DOHH2 (cell line): Measurements from ENCODE around the gene LEKR1.

Experiments
- H3F3A ChIP-seq: fragments of 200-600 bp; sonication (generic), shearing (Covaris generic); 2 replicates; pipeline ENCODE4 v1.6.0; 2016; ENCODE audit warnings: antibody characterized with exemption, mild to moderate bottlenecking; ENCODE audit not compliant: control insufficient read depth, insufficient read depth
- H3K27ac ChIP-seq: fragments of 200-600 bp; sonication (generic); 2 replicates; pipeline ENCODE4 v1.5.1; 2014; ENCODE audit warnings: low read depth, mild to moderate bottlenecking, low read length, moderate library complexity
- H3K27me3 ChIP-seq: fragments of 200-600 bp; sonication (generic); 2 replicates; pipeline ENCODE4 v1.6.1; 2014; ENCODE audit warnings: mild to moderate bottlenecking, low read length, mixed read lengths; ENCODE audit not compliant: control insufficient read depth
- H3K36me3 ChIP-seq: fragments of 200-600 bp; sonication (generic); 2 replicates; pipeline ENCODE4 v1.6.1; 2014; ENCODE audit warnings: mild to moderate bottlenecking, low read length, moderate library complexity, mixed read lengths; ENCODE audit not compliant: control insufficient read depth
- H3K4me1 ChIP-seq: fragments of 200-600 bp; sonication (generic); 2 replicates; pipeline ENCODE4 v1.6.1; 2014; ENCODE audit warnings: mild to moderate bottlenecking, low read length, mixed read lengths; ENCODE audit not compliant: control insufficient read depth
- H3K4me2 ChIP-seq: fragments of 200-600 bp; sonication (generic); 2 replicates; pipeline ENCODE4 v1.6.0; 2014; ENCODE audit warnings: mild to moderate bottlenecking, low read length, moderate library complexity
- H3K4me3 ChIP-seq: fragments of 200-600 bp; sonication (generic); 2 replicates; pipeline ENCODE4 v1.5.1; 2014; ENCODE audit warnings: mild to moderate bottlenecking, low read length, mixed read lengths
- H3K79me2 ChIP-seq: fragments of 200-600 bp; sonication (generic); 2 replicates; pipeline ENCODE4 v1.6.1; 2014; ENCODE audit warnings: mild to moderate bottlenecking, low read length, mixed read lengths; ENCODE audit not compliant: control insufficient read depth
- H3K9me2 ChIP-seq: fragments of 200-600 bp; sonication (generic); replicated peaks from 2 replicates; pipeline ENCODE4 v1.6.1; 2014; ENCODE audit warnings: mild to moderate bottlenecking, low read length, mixed read lengths; ENCODE audit not compliant: control insufficient read depth
- H3K9me3 ChIP-seq: fragments of 200-600 bp; sonication (generic); 2 replicates; pipeline ENCODE4 v1.6.1; 2014; ENCODE audit warnings: antibody characterized with exemption, low read length, mixed read lengths; ENCODE audit not compliant: control insufficient read depth, insufficient read depth
- H4K20me1 ChIP-seq: fragments of 200-600 bp; sonication (generic); 2 replicates; pipeline ENCODE4 v1.6.0; 2014; ENCODE audit warnings: low read depth, mild to moderate bottlenecking, antibody characterized with exemption, low read length, moderate library complexity; ENCODE audit not compliant: control insufficient read depth, insufficient read depth
- EZH2phosphoT487 ChIP-seq: fragments of 200-600 bp; sonication (generic); IDR thresholded peaks from 2 replicates; pipeline ENCODE4 v1.6.1; 2017; ENCODE audit warnings: borderline replicate concordance, mild to moderate bottlenecking, antibody characterized with exemption, low read length, moderate library complexity, mixed read lengths
- TF ChIP-seq, protein P1 (sequence below): fragments of 200-600 bp; sonication (generic); IDR thresholded peaks from one replicate; pipeline ENCODE4 v1.5.1; 2014; ENCODE audit warnings: antibody characterized with exemption, mild to moderate bottlenecking, low read depth, low read length; ENCODE audit not compliant: poor library complexity, severe bottlenecking

The LEKR1 gene

DNA sequence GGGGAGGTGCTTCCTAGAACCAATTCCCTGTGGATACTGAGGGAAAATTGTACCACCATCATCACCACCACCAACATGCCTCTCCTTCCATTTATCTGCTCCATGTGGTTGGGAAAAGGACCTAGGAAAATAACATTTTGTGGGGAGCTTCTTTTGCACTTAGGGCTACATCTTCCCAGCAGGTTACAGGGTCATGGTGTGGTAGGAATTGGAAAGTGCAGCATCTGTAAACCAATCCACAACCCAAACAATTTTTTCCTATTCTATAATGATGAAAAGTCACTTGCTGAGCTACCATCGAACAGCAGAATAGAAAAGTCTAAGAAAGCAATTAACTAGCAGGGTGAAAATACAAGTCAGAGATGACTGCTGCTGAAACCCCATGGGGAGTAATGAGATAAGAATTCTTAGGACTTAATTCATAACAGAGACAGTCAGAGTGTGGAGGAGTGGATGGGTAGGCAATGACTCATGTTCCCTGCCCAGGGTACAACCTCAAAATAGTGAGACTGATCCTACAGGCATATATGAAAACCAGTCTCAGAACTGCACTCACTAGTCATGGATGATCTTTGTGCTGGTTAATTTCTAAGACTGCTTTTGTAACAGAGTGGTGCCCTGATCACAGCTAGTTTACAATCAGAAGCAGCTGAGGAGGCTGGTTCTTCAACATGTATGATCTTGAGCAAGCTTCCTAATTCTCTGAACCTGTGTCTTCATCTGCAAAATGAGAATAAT, 38.1 kb upstream of the LEKR1 start:
- Histone ChIP-seq H3K4me2 (no peak overlapping the region), H3K36me3 (peaks cover 2% of the 10 kb centered on the region), H3K4me3 (no peak overlapping the region), H3K4me1 (peaks cover 6% of the 10 kb centered on the region), H3K9me2 (no peaks in the 10 kb centered on the region), H4K20me1 (no peaks in the 10 kb centered on the region), H3K79me2 (no peaks in the 10 kb centered on the region), H3K27me3 (no peaks in the 10 kb centered on the region), H3F3A (peaks cover under 1% of the 10 kb centered on the region; the same call in 1 of the 2 replicates), H3K9me3 (no peaks in the 10 kb centered on the region), H3K27ac (no peak overlapping the region)
- TF ChIP-seq, protein P1, sequence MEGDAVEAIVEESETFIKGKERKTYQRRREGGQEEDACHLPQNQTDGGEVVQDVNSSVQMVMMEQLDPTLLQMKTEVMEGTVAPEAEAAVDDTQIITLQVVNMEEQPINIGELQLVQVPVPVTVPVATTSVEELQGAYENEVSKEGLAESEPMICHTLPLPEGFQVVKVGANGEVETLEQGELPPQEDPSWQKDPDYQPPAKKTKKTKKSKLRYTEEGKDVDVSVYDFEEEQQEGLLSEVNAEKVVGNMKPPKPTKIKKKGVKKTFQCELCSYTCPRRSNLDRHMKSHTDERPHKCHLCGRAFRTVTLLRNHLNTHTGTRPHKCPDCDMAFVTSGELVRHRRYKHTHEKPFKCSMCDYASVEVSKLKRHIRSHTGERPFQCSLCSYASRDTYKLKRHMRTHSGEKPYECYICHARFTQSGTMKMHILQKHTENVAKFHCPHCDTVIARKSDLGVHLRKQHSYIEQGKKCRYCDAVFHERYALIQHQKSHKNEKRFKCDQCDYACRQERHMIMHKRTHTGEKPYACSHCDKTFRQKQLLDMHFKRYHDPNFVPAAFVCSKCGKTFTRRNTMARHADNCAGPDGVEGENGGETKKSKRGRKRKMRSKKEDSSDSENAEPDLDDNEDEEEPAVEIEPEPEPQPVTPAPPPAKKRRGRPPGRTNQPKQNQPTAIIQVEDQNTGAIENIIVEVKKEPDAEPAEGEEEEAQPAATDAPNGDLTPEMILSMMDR: no peak
- no peak for TF ChIP-seq EZH2phosphoT487

DNA sequence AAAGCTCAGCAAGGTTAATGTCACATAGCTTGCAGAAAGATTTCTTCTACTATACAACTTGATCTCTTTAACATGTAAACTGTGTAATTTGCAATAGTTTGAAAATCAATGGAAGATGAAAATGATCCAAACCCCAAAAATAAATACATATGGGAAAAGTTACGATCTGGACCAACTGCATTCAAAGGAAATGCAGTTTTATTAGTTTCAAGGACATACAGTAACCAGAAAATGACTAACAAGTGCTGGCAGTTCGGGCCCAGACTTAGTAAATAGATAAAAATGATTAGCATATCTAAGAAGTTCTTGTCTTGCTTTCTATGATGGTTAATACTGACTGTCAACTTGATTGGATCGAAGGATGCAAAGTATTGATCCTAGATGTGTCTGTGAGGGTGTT, 37.3 kb upstream of the LEKR1 start:
- H3F3A ChIP-seq: peaks cover 6% of the 10 kb centered on the region; the same call in 1 of the 2 replicates
- no peak overlapping the region for H3K27ac ChIP-seq
- no peaks in the 10 kb centered on the region for H4K20me1 ChIP-seq
- no peak overlapping the region for H3K4me2 ChIP-seq
- no peaks in the 10 kb centered on the region for H3K27me3 ChIP-seq
- H3K36me3 ChIP-seq: peaks cover 8% of the 10 kb centered on the region
- no peaks in the 10 kb centered on the region for H3K9me3 ChIP-seq
- peaks cover 14% of the 10 kb centered on the region for H3K4me1 ChIP-seq
- H3K4me3 ChIP-seq: no peak overlapping the region
- no peaks in the 10 kb centered on the region for H3K79me2 ChIP-seq
- no peak for TF ChIP-seq EZH2phosphoT487
- TF ChIP-seq, protein P1: no peak
- no peaks in the 10 kb centered on the region for H3K9me2 ChIP-seq

DNA sequence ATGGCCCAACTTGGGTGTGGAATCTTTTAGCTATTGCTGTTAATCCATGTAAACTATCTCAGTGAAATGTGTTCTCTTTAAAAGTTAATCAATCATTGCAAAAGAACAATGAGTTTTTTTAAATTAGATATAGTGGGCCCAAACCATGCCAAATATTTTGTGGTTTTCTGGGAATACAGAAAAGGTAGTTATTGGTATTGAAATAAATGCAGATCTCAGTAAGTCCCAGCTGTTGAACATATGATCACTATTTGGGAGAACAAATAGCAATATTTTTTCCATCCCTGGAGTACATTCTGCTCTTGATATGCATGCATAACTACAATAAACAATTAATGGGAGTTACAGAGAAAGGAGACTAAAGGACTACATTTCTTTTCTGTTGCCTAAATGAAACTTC, 36.0 kb upstream of the LEKR1 start:
- Histone ChIP-seq H3K27ac (no peak overlapping the region), H3K4me2 (no peak overlapping the region), H4K20me1 (no peaks in the 10 kb centered on the region), H3K9me2 (no peaks in the 10 kb centered on the region), H3K27me3 (no peaks in the 10 kb centered on the region), H3K9me3 (0 out of 2 replicates have a peak, but pooled peaks cover 2% of the 10 kb centered on the region), H3K4me3 (no peak overlapping the region), H3K4me1 (peaks cover 27% of the 10 kb centered on the region), H3F3A (peaks cover 6% of the 10 kb centered on the region; the same call in 1 of the 2 replicates), H3K36me3 (peaks cover 11% of the 10 kb centered on the region), H3K79me2 (no peaks in the 10 kb centered on the region)
- no peak for TF ChIP-seq EZH2phosphoT487
- TF ChIP-seq, protein P1: no peak
